Osteocyte (in vitro differentiated cells): Measurements from ENCODE around the gene PEPD. TPM values are rescaled to one million over a fixed set of nuclear protein-coding genes. Genes with fewer than 3 reads are reported as not detected.

Experiments
- DNase-seq: peaks from one replicate; pipeline ENCODE4 v3.0.0; 2021; ENCODE audit warnings: mixed read lengths; ENCODE audit not compliant: unreplicated experiment; ENCODE audit errors: extremely low spot score
- H3K27ac Mint-ChIP-seq: one replicate; pipeline ENCODE4 v1.8.0; 2021; ENCODE audit warnings: mild to moderate bottlenecking, mixed read lengths; ENCODE audit not compliant: unreplicated experiment
- H3K27me3 Mint-ChIP-seq: one replicate; pipeline ENCODE4 v1.8.0; 2021; ENCODE audit warnings: mixed read lengths; ENCODE audit not compliant: unreplicated experiment
- H3K36me3 Mint-ChIP-seq: one replicate; pipeline ENCODE4 v1.8.0; 2021; ENCODE audit warnings: mixed read lengths; ENCODE audit not compliant: unreplicated experiment
- H3K4me1 Mint-ChIP-seq: one replicate; pipeline ENCODE4 v1.8.0; 2021; ENCODE audit warnings: mixed read lengths; ENCODE audit not compliant: unreplicated experiment
- H3K4me3 Mint-ChIP-seq: one replicate; pipeline ENCODE4 v1.8.0; 2021; ENCODE audit warnings: mild to moderate bottlenecking, moderate library complexity, mixed read lengths; ENCODE audit not compliant: unreplicated experiment
- H3K9me3 Mint-ChIP-seq: one replicate; pipeline ENCODE4 v1.8.0; 2021; ENCODE audit warnings: mixed read lengths; ENCODE audit not compliant: unreplicated experiment
- total RNA-seq: library from RNA; stranded (reverse); gene quantifications from 2 replicates; pipeline ENCODE4 v1.2.1, GENCODE V29; 2021
- TF ChIP-seq, protein P1 (sequence below): fragments of 200-600 bp; sonication (generic); IDR thresholded peaks from 2 replicates; pipeline ENCODE4 v1.5.0; 2021; ENCODE audit warnings: antibody characterized with exemption, mild to moderate bottlenecking, moderate library complexity

Gene PEPD
- total RNA-seq, 1 donor from 2014 or later: 106 TPM

DNA sequence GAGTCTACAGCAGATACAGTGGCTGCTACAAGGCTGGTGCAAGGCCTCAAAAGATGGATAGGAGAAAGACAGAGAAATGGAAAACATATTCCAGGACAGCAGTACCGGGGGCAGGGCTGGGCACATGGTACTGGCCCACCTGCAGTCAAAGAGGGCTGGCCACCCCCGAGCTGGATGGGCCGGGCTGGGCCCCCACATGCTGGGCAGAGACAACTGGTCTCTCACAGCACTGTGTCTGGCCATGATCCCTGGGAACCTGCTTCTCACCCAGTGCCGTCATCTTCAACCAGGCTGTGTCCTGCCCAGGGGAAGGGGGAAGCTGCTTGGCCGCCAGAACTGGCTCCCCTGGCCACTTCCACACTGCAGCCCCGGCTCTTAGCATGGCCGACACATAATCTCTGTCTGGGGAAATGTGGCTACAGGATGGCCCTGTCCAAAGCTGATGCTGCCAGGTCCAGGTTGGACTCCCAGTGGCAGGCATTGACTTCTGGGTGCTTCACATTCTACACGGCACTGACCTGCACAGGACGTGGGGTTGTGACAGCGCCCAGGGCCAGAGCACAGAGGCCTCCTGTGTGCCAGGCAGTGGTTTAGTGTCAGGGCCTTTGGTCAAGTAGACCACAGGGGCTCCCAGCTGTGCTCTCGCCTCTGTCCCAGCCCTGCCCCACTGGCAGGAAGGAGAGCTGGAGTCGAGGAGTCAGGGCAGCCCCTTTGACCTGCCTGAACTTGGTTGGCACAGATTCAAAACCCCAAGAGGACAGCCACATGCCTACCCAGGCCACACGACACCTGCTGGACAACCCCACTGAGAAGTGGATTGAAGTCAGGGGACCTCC is 21.7 kb downstream of the PEPD start:
- H3K27ac Mint-ChIP-seq: no peak overlapping the region
- TF ChIP-seq, protein P1, sequence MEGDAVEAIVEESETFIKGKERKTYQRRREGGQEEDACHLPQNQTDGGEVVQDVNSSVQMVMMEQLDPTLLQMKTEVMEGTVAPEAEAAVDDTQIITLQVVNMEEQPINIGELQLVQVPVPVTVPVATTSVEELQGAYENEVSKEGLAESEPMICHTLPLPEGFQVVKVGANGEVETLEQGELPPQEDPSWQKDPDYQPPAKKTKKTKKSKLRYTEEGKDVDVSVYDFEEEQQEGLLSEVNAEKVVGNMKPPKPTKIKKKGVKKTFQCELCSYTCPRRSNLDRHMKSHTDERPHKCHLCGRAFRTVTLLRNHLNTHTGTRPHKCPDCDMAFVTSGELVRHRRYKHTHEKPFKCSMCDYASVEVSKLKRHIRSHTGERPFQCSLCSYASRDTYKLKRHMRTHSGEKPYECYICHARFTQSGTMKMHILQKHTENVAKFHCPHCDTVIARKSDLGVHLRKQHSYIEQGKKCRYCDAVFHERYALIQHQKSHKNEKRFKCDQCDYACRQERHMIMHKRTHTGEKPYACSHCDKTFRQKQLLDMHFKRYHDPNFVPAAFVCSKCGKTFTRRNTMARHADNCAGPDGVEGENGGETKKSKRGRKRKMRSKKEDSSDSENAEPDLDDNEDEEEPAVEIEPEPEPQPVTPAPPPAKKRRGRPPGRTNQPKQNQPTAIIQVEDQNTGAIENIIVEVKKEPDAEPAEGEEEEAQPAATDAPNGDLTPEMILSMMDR: no peak
- no peak overlapping the region for H3K4me3 Mint-ChIP-seq
- H3K4me1 Mint-ChIP-seq: no peaks in the 10 kb centered on the region
- no peaks in the 10 kb centered on the region for H3K27me3 Mint-ChIP-seq
- H3K36me3 Mint-ChIP-seq: peaks cover 14% of the 10 kb centered on the region
- DNase-seq: no peak
- no peaks in the 10 kb centered on the region for H3K9me3 Mint-ChIP-seq

DNA sequence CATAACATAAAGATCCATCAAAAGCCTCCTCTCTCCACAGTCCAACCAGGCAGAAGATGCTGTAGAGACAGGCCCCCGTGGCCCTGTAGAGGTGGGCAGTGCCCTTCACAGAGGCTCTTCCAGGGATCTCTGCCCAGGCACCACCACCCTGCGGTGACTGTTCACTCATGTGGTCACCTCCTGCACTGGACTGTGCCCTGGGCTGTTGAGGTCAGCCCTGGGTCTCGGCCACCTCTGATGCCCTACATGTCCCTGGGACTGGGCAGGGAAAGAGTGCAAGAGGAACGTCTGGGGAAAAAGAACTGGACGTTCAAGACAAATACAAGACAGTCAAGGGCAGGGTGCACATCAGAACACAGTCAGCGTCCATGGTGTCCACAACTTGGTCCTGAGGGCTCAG is 22.3 kb downstream of the PEPD start:
- Mint-ChIP-seq H3K27me3 (no peaks in the 10 kb centered on the region), H3K9me3 (no peaks in the 10 kb centered on the region), H3K4me1 (no peaks in the 10 kb centered on the region), H3K36me3 (peaks cover 14% of the 10 kb centered on the region), H3K27ac (no peak overlapping the region), H3K4me3 (no peak overlapping the region)
- TF ChIP-seq, protein P1: no peak
- DNase-seq: no peak

DNA sequence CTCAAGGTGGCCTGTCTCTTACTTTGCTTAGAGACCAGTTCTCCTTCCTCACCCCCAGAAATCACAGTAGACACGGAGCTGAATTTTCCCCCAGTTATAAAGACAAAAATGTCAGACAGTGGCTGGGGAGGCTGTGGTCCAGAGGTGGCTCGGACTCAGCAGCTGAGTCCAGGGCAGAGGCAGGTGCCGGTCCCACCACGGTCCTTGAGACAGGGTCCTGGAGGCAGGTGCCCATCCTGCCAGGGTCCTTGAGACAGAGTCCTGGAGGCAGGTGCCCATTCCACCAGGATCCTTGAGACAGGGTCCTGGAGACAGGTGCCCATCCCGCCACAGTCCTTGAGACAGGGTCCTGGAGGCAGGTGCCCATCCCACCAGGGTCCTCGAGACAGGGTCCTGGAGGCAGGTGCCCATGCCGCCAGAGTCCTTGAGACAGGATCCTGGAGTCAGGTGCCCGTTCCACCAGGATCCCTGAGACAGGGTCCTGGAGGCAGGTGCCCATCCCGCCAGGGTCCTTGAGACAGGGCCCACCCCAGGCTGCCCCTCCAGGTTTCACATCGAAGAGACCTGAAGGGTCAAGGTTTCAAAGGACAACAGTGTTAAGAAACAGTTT is 23.1 kb downstream of the PEPD start:
- no peak for DNase-seq
- TF ChIP-seq, protein P1: no peak
- Mint-ChIP-seq H3K27me3 (no peaks in the 10 kb centered on the region), H3K4me1 (no peaks in the 10 kb centered on the region), H3K27ac (no peak overlapping the region), H3K4me3 (no peak overlapping the region), H3K9me3 (no peaks in the 10 kb centered on the region), H3K36me3 (peaks cover 14% of the 10 kb centered on the region)

DNA sequence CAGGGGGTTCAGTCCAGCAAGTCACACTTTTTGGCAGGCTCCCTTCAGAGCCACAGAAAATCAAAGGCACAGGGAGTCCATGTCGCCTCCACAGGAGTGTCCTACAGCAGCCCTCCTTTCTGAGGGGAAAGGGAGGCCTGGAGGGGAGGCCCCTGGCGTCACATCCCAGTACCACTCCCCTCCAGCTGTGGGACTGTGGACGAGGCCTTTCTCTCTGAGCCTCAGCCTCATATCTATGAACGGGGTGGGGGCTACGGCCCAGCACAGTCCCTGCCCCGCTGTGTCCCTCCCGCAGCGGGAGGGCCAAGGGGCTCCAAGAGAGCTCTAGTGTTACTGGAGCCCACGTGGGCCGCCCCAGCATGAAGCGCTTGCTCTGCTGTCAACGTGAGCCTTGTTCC is 23.8 kb downstream of the PEPD start:
- Mint-ChIP-seq H3K9me3 (no peaks in the 10 kb centered on the region), H3K36me3 (peaks cover 14% of the 10 kb centered on the region), H3K4me3 (no peak overlapping the region), H3K27ac (no peak overlapping the region), H3K27me3 (no peaks in the 10 kb centered on the region), H3K4me1 (no peaks in the 10 kb centered on the region)
- no peak for DNase-seq
- TF ChIP-seq, protein P1: no peak

DNA sequence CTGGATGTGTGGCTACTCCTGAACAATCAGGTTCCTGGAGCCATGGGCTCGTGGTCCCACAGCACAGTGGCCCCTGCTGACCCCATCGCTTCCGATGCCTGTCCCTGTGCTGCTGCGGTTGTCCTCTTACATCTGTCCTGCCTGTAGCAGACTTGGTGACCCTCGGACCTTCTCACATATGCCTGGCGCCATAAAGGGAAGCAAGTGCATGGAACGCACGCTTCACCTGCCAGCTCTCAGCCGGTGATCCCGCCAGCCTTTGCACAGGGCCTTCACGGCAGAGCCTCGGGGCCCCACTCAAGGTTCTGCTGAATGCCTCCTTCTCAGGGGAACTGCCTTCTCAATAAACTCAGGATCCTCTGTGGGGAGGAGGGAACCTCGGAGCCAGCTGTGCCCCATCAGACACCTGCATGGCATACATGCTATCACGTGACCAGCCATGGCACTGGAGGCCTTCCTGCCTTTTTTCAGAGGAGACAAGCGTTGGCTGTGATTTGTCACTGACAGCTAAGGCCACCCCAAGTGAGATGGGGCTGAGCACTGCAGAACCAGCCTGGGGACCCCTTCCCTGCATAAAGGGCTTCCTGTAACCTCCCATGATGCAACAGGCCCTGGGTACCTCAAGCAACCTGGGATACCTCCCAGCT is 24.3 kb downstream of the PEPD start:
- Mint-ChIP-seq H3K4me3 (no peak overlapping the region), H3K36me3 (peaks cover 14% of the 10 kb centered on the region), H3K27me3 (no peaks in the 10 kb centered on the region), H3K27ac (no peak overlapping the region), H3K9me3 (no peaks in the 10 kb centered on the region), H3K4me1 (no peaks in the 10 kb centered on the region)
- TF ChIP-seq, protein P1: no peak
- no peak for DNase-seq
